Posterior vena cava (tissue), 2 donors: ENCODE data around the gene MTA2. TPM values are rescaled to one million over a fixed set of nuclear protein-coding genes. Genes with fewer than 3 reads are reported as not detected.

Experiments used
- microRNA-seq, 2 donors: library from miRNA; unstranded; fragments of <30 nt; microRNA quantifications; one replicate each; pipeline ENCODE4 v1.2.0, GENCODE V29; 2020 to 2021; ENCODE audit warnings: borderline microRNAs expressed in 2 of 2
- total RNA-seq, 2 donors: library from RNA; stranded (reverse); fragmentation: NEBNext Ultra II Directional; extraction: Animal tissue kit (Norgen Biotek cat#: 25700); gene quantifications; one replicate each; pipeline ENCODE4 v1.2.1, GENCODE V29; 2021
- donor health status: DM: yes; HTN: yes; CAD: no.
- donor health status: DM: yes; HTN: yes; CAD: no.

Gene MTA2
- total RNA-seq, 2 donors from 2014 or later = 56.5 to 67.2 TPM

Small RNA genes within 50 kb of the gene (microRNA-seq; reads per million reads assigned to microRNA genes)
- 0.26 to 0.32 reads per million in 2 donors for gene MIR6747

Other genes starting within 250 kb of the MTA2 start
- not detected for gene SCGB1A1, start 182.8 kb downstream of the MTA2 start, total RNA-seq
- gene AHNAK, start 55.1 kb downstream of the MTA2 start, total RNA-seq = 100 to 1,000 TPM; 938 to 955 TPM
- 100 to 1,000 TPM; 706 to 749 TPM for gene EEF1G, start 28.0 kb downstream of the MTA2 start, total RNA-seq
- 10 to 100 TPM; 10.7 to 14.1 TPM for gene TUT1, start 10.3 kb downstream of the MTA2 start, total RNA-seq
- gene EML3, start 10.9 kb upstream of the MTA2 start, total RNA-seq = 10 to 100 TPM; 58.7 to 63.8 TPM
- gene ROM1, start 11.4 kb upstream of the MTA2 start, total RNA-seq = 1 to 10 TPM; 7.1 to 9.7 TPM
- 10 to 100 TPM; 23.7 to 26.6 TPM for gene B3GAT3, start 20.1 kb upstream of the MTA2 start, total RNA-seq
- gene GANAB, start 44.7 kb upstream of the MTA2 start, total RNA-seq = 100 to 1,000 TPM; 206 to 240 TPM
- gene INTS5, start 51.4 kb upstream of the MTA2 start, total RNA-seq = 10 to 100 TPM; 10.6 to 10.9 TPM
- 10 to 100 TPM; 27.4 to 35.9 TPM for gene C11orf98, start 63.3 kb upstream of the MTA2 start, total RNA-seq
- gene CSKMT, start 63.4 kb upstream of the MTA2 start, total RNA-seq = 10 to 100 TPM in 1 of 2 donors, 1 to 10 TPM in 1; 8.5 to 10.5 TPM
- 1 to 10 TPM; 3.6 to 3.7 TPM for gene UQCC3, start 69.8 kb upstream of the MTA2 start, total RNA-seq
- 1 to 10 TPM; 3.7 to 5.1 TPM for gene LBHD1, start 70.4 kb upstream of the MTA2 start, total RNA-seq
- gene UBXN1, start 77.2 kb upstream of the MTA2 start, total RNA-seq = 10 to 100 TPM; 74.8 to 76.1 TPM
- gene LRRN4CL, start 87.7 kb upstream of the MTA2 start, total RNA-seq = 10 to 100 TPM; 13.9 to 14.8 TPM
- gene BSCL2, start 105.6 kb upstream of the MTA2 start, total RNA-seq = 10 to 100 TPM; 30.6 to 54.8 TPM
- gene GNG3, start 105.8 kb upstream of the MTA2 start, total RNA-seq = not detected
- gene HNRNPUL2, start 125.6 kb upstream of the MTA2 start, total RNA-seq = 10 to 100 TPM; 45.5 to 45.9 TPM
- 10 to 100 TPM; 19.0 to 20.6 TPM for gene TTC9C, start 126.6 kb upstream of the MTA2 start, total RNA-seq
- gene ZBTB3, start 152.3 kb upstream of the MTA2 start, total RNA-seq = 10 to 100 TPM in 1 of 2 donors, 1 to 10 TPM in 1; 6.2 to 12.3 TPM
- 10 to 100 TPM; 39.7 to 50.9 TPM for gene POLR2G, start 159.7 kb upstream of the MTA2 start, total RNA-seq
- 10 to 100 TPM; 11.3 to 12.9 TPM for gene TAF6L, start 169.5 kb upstream of the MTA2 start, total RNA-seq
- gene TMEM179B, start 185.5 kb upstream of the MTA2 start, total RNA-seq = 10 to 100 TPM; 23.7 to 33.0 TPM
- 1 to 10 TPM; 8.9 to 10.0 TPM for gene TMEM223, start 190.1 kb upstream of the MTA2 start, total RNA-seq
- gene NXF1, start 203.6 kb upstream of the MTA2 start, total RNA-seq = 10 to 100 TPM; 53.0 to 58.1 TPM
- 10 to 100 TPM; 32.8 to 34.0 TPM for gene STX5, start 230.2 kb upstream of the MTA2 start, total RNA-seq
- gene TEX54, start 231.0 kb upstream of the MTA2 start, total RNA-seq = not detected
- 10 to 100 TPM; 38.5 to 45.6 TPM for gene WDR74, start 237.7 kb upstream of the MTA2 start, total RNA-seq